Measurements from ENCODE around the gene PHAX.

PHAX gene

GRCh38 chr5:126673477-126673876, 72.7 kb downstream of the PHAX start:
- Histone ChIP-seq H3K4me1 (ENCODE audit: control insufficient read depth, insufficient read depth, low read length) (no peaks in the 10 kb centered on the region), H3K4me3 (ENCODE audit: low read length) (no peak overlapping the region), H3K9me3 (ENCODE audit: control insufficient read depth, low read length) (no peaks in the 10 kb centered on the region), H3K36me3 (ENCODE audit: control insufficient read depth, insufficient read depth, low read length) (no peaks in the 10 kb centered on the region), H3K27me3 (ENCODE audit: control insufficient read depth, insufficient read depth, low read length) (no peaks in the 10 kb centered on the region), H3K9ac (ENCODE audit: low read length) (no peak overlapping the region)

- Histone ChIP-seq H3K4me3 (ENCODE audit: low read length) (no peak overlapping the region), H3K27me3 (ENCODE audit: control insufficient read depth, insufficient read depth, low read length) (no peaks in the 10 kb centered on the region), H3K36me3 (ENCODE audit: control insufficient read depth, insufficient read depth, low read length) (no peaks in the 10 kb centered on the region), H3K9me3 (ENCODE audit: control insufficient read depth, low read length) (no peaks in the 10 kb centered on the region), H3K9ac (ENCODE audit: low read length) (no peak overlapping the region), H3K4me1 (ENCODE audit: control insufficient read depth, insufficient read depth, low read length) (no peaks in the 10 kb centered on the region)
These were observed 73.4 kb downstream of the PHAX start for GRCh38 chr5:126674145-126674544.

GRCh38 chr5:126675338-126675737, 74.6 kb downstream of the PHAX start:
- Histone ChIP-seq H3K9ac (ENCODE audit: low read length) (no peak overlapping the region), H3K27me3 (ENCODE audit: control insufficient read depth, insufficient read depth, low read length) (no peaks in the 10 kb centered on the region), H3K4me1 (ENCODE audit: control insufficient read depth, insufficient read depth, low read length) (no peaks in the 10 kb centered on the region), H3K36me3 (ENCODE audit: control insufficient read depth, insufficient read depth, low read length) (no peaks in the 10 kb centered on the region), H3K9me3 (ENCODE audit: control insufficient read depth, low read length) (no peaks in the 10 kb centered on the region), H3K4me3 (ENCODE audit: low read length) (no peak overlapping the region)

GRCh38 chr5:126676195-126676624, 75.5 kb downstream of the PHAX start:
- H3K4me3 ChIP-seq (ENCODE audit: low read length), result no peak overlapping the region

More at GRCh38 chr5:126676195-126676624, 75.5 kb downstream of the PHAX start:
- H3K9ac ChIP-seq (ENCODE audit: low read length), result no peak overlapping the region
- no peaks in the 10 kb centered on the region for H3K4me1 ChIP-seq (ENCODE audit: control insufficient read depth, insufficient read depth, low read length)
- H3K36me3 ChIP-seq (ENCODE audit: control insufficient read depth, insufficient read depth, low read length), result no peaks in the 10 kb centered on the region
- H3K27me3 ChIP-seq (ENCODE audit: control insufficient read depth, insufficient read depth, low read length), result no peaks in the 10 kb centered on the region
- H3K9me3 ChIP-seq (ENCODE audit: control insufficient read depth, low read length), result no peaks in the 10 kb centered on the region

Data from mucosa of stomach (tissue), 1 donor.